Right lobe of liver (tissue), 4 donors: ENCODE measurements around the gene SPOCK1.

ENCODE experiments used
- POLR2A ChIP-seq: fragments of 450-650 bp; IDR thresholded peaks from one replicate; pipeline ENCODE4 v1.6.1; 2017; ENCODE audit warnings: antibody characterized with exemption, mild to moderate bottlenecking
- TF ChIP-seq, protein P1 (sequence below), 4 donors: fragments of 200-600 bp in 3 of 4; fragments of 450-650 bp in 1 of 4; IDR thresholded peaks; one replicate each; pipeline versions ENCODE4 v1.5.1 to v1.8.0; 2016 to 2022; ENCODE audit warnings: antibody characterized with exemption in 4 of 4, mild to moderate bottlenecking in 2 of 4
- donor health status: DM: no; HTN: no; CAD: no.
- donor health status: DM: no; HTN: no; CAD: no.
- donor health status: DM: no; HTN: yes; CAD: no.

DNA sequence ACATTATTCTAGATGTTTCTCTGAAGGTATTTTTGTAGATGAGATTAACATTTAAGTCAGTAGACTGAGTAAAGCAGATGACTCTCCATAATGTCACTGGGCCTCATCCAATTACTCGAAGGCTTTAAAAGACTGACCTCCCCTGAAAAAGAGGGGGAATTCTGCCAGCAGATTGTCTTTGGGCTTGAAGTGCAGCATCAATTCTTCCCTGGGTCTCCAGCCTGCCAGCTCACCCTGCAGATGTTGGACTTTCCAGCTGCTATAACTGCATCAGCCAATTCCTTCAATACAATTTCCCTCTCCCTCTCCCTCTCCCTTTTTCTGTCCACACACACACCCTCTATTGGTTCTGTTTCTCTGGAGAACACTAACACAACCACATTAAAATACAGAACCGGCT is 472.8 kb downstream of the SPOCK1 start:
- TF ChIP-seq, protein P1, sequence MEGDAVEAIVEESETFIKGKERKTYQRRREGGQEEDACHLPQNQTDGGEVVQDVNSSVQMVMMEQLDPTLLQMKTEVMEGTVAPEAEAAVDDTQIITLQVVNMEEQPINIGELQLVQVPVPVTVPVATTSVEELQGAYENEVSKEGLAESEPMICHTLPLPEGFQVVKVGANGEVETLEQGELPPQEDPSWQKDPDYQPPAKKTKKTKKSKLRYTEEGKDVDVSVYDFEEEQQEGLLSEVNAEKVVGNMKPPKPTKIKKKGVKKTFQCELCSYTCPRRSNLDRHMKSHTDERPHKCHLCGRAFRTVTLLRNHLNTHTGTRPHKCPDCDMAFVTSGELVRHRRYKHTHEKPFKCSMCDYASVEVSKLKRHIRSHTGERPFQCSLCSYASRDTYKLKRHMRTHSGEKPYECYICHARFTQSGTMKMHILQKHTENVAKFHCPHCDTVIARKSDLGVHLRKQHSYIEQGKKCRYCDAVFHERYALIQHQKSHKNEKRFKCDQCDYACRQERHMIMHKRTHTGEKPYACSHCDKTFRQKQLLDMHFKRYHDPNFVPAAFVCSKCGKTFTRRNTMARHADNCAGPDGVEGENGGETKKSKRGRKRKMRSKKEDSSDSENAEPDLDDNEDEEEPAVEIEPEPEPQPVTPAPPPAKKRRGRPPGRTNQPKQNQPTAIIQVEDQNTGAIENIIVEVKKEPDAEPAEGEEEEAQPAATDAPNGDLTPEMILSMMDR (IDR thresholded peaks at IDR 0.05), result no peak
- no peak for TF ChIP-seq POLR2A
